GM18907 (cell line): ENCODE data around the gene SH3PXD2A.

Experiments used
- ATAC-seq: cut with Tn5 transposase; IDR thresholded peaks from one replicate; pipeline ENCODE4 v1.9.1; 2021; ENCODE audit warnings: mild to moderate bottlenecking, moderate library complexity; ENCODE audit not compliant: unreplicated experiment

SH3PXD2A gene

DNA sequence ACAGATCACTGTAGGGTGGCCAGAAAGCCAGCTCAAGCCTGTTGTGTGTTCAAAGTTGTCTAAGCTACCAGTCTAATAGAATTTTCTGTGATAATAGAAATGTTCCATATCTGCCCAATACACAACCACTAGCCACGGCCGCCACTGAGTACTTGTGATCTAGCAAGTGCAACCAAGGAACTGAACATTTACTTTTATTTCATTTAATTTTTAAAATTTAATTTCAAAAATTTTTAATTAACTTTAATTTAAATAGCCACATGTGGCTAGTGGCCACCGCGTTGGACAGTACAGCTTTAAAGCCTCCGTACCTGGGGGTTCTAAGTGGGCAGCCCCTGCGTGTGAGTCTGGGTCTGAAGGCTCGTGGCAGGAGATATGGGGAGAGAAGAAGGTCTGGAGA lies 60.4 kb downstream of the SH3PXD2A start:
- no peak for ATAC-seq

- no peak for ATAC-seq
Observed at GRCh38 chr10:103793920-103794883, 61.2 kb downstream of the SH3PXD2A start.

DNA sequence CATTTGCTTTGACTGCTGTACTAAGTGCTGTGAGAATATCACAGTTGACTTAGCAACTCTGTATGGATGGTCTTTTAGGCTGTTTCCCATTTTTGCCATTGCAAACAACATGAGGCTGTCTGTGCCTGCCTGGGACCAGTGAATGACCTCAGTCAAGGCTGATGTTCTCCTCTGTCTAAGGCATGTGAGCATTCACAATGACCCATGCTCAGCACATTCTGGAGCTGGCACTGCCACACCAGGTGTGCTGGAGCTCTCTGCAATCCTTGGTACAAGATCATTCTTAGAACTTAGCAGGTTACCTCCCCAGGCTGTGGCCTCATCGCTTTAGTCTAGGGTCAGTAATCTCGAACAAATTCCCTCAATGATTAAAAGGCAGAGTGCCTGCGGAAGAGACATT lies 61.9 kb downstream of the SH3PXD2A start:
- no peak for ATAC-seq

GRCh38 chr10:103792547-103792946 lies 62.8 kb downstream of the SH3PXD2A start:
- no peak for ATAC-seq

DNA sequence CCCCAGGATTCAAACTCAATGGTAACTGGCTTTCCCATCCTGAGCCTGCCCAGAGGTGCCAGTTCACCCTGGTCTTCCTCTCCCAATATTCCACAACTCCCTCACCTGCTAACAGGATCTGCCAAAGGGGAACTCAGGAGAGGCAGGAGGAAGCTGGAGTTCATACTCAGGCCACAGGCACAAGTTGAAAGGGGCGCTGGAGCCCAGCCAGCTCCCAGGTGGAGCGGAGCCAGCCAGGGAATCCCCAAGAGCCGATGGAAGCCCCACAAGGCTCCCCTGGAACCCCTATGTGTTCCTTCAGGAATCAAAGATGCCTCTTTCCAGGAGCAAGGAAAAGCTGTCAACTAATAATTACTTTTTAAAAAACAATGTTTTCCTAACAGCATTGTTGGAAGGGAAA lies 63.5 kb downstream of the SH3PXD2A start:
- ATAC-seq = no peak

DNA sequence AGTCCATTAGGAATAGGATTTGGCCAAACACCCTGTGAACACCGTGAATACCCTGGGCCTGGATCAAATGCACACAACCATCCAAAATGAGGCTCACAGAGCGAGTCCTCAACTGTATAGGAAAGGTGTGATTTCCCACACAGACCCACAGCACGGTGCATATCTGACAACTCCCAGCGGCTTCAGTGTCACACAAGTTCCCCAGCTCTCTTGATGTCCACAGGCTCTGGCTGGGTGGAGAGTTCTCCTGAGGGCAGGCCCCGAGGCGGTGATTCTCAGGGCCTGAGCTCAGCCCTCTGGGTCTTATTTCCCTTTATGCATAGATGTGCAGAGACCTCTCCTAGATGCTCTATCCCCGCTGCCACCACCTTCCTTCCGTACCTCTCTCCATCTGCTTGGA lies 64.1 kb downstream of the SH3PXD2A start:
- no peak for ATAC-seq

DNA sequence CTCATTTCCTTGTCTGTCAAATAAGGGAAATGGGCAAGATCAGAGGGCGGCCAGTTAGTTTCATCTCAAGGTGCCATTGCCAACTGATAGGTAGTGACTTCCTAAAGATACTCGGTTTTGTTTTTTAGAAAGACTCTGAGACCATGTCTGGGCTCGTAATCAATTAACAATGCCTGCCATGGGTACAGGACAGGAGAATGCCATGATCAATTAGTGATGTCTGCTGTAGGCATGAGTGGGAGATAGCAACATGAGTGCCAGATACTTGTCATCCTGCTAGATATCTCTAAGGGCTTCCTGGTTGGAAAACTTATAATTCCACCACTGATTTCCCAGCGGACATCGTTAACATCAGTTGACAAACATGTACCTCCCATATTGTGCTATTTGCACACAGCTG lies 64.8 kb downstream of the SH3PXD2A start:
- no peak for ATAC-seq

- ATAC-seq = no peak
Observed at GRCh38 chr10:103789771-103790201, 65.6 kb downstream of the SH3PXD2A start.

DNA sequence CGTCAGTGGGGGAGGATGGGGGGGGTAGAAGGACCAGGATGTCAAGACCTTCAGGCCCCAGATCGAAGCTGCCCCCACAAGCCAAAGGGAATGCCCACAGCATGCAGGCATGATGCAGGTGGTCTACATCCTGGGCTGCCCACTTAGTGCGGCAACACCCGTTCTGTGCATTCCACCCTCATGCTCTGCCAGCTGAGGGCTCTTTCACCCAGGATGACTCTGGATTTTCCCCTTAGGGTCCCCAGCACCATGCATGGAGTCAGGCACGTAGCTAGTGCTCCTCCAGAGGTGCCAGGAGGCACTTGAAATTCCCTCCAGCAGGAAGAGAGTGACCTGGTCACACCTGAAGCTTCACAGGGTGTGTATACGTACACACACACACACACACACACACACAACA lies 66.2 kb downstream of the SH3PXD2A start:
- no peak for ATAC-seq

DNA sequence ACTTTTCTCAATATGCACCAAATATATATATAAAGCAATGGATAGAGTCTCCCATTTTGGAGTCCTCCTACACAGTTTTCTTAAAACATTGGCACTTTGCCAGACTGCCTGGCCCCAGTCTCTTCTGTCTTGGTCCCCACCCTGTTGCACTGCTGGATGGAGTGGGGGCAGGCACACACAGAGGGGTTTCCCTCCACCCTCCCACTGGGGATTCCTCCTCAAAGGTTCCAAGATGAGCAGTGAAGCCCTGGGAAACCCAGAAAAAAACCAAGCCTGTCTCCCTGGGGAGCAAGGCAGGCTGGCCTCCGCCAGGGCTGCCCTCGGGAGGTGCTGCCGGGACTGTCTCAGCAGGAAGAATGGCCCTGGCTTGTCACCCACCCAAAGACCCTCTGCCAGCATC lies 68.0 kb downstream of the SH3PXD2A start:
- ATAC-seq = no peak

DNA sequence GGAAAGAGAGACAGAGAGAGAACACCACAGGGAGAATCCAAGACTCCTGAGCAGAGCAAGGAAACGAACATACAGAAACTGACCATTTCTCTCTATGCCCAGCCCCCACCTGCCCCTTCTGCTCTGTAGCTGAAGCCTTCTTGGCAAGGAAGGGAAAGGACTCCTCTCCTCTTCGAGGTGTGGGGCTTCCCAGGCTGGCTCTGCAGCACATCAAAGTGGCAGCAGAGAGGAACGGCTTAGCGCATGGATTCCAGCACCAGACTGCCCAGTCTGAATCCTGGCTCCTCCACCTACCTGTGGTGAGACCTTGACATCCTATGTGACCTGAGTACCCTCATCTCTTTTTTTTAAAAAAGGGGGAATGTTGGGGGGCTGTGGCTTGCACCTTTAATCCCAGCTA lies 69.4 kb downstream of the SH3PXD2A start:
- no peak for ATAC-seq

- no peak for ATAC-seq
Observed at GRCh38 chr10:103784723-103785418, 70.5 kb downstream of the SH3PXD2A start.

GRCh38 chr10:103784089-103784488 lies 71.3 kb downstream of the SH3PXD2A start:
- ATAC-seq = no peak

DNA sequence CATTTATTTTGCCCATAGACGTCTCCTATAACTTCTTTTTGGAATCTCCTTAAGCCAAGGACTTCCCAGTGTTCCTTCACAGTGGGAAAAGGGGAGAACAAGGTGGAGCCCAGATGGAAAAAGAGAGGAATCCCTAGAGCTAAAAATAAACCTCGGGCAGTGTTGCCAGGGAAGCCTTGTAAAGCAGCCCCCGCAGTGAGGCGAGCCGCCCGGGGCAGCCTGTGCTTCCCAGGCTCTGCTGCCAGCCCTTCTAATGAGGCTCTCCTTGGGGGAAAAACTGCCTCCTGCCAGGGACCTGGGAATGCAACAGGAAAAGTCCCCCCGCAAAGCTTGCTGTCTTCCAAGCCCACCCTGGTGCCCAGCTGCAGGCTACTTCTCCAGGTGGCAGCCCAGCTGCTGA lies 71.7 kb downstream of the SH3PXD2A start:
- no peak for ATAC-seq

DNA sequence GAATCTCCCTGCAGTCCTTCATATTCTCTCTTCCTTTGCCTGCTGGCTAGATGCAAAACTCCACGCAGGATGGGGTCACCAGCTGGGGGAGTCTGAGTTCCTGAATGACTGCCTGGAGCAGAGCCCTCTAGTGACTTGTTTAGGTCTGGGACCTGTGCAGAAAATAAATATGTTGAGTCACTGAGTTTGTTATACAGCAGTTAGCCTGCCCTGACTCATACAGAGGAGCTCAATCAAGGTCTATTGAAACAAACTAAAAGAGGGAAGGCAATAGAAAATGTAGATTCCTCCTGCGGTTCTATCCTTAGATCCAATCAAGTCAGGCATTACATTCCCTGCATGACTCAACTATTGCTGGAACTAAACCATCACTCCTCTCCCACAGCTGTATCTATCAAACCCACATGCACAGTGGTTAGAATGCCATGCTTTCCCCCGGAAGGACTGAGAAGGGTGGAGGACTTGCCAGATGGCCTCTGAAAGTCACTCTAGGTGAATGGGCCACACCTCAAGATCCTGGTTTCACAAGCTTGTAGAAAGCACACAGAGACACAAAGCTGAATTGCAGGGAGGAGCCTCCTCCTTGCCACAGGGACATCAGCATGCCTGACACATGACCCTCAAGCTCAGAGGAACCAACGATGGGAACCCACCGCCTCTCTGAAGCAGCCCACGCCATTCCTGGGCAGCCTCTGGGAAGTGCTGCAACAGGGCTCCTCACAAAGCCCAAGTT lies 73.9 kb downstream of the SH3PXD2A start:
- ATAC-seq = no peak

- no peak for ATAC-seq
Observed at GRCh38 chr10:103780242-103781149, 74.9 kb downstream of the SH3PXD2A start.

GRCh38 chr10:103778358-103779139 lies 76.8 kb downstream of the SH3PXD2A start:
- no peak for ATAC-seq

- no peak for ATAC-seq
Observed at GRCh38 chr10:103776878-103777591, 78.3 kb downstream of the SH3PXD2A start.

- ATAC-seq = no peak
Observed at GRCh38 chr10:103775776-103776175, 79.6 kb downstream of the SH3PXD2A start.
